Measurements from ENCODE around the gene SDR42E1.

GRCh38 chr16:81987706-81988105, 23.6 kb downstream of the SDR42E1 start:
- TF ChIP-seq CTCF (IDR thresholded peaks at IDR 0.05) (no peak), POLR2A (IDR thresholded peaks at IDR 0.05) (no peak)

Measured in testis (tissue), 2 donors.